Measurements from ENCODE around the gene PLCD1. TPM values are rescaled to one million over a fixed set of nuclear protein-coding genes. Genes with fewer than 3 reads are reported as not detected.
A peak's percentile ranks its signal among the peaks of the same experiment; 100 is the strongest.

PLCD1 gene
- total RNA-seq, 2 donors from 2014 or later = 29.7 to 176 TPM

- TF ChIP-seq POLR2A (IDR thresholded peaks at IDR 0.05) = no peak
- no peak for TF ChIP-seq POLR2AphosphoS5 (IDR thresholded peaks at IDR 0.05)
- TF ChIP-seq CTCF (IDR thresholded peaks at IDR 0.05) = no peak
- H3K4me3 ChIP-seq = no peak overlapping the region
- H3K27me3 ChIP-seq (replicated peaks; ENCODE audit: insufficient read depth) = no peaks in the 10 kb centered on the region
- 86% methylated on average over 4 of the region's 4 CpGs for WGBS
- H3K27ac ChIP-seq = no peak overlapping the region
- no peaks in the 10 kb centered on the region for H3K9me3 ChIP-seq
- intact Hi-C loops (cut with DNase I) = no loop called here
- no peak for DNase-seq (ENCODE audit: low spot score)
- H3K36me3 ChIP-seq = no peaks in the 10 kb centered on the region
- peaks cover 7% of the 10 kb centered on the region for H3K4me1 ChIP-seq (replicated peaks)
Measured at GRCh38 chr3:38026856-38027255, 2.6 kb downstream of the PLCD1 start.

GRCh38 chr3:38022896-38023709 is 6.3 kb downstream of the PLCD1 start:
- peak overlapping the region; percentile 91 for H3K27ac ChIP-seq
- H3K4me1 ChIP-seq (replicated peaks) = no peaks in the 10 kb centered on the region
- WGBS = 86% methylated on average over 6 of the region's 6 CpGs
- DNase-seq (ENCODE audit: low spot score) = no peak
- intact Hi-C loops (cut with DNase I) = no loop called here
- no peaks in the 10 kb centered on the region for H3K9me3 ChIP-seq
- H3K4me3 ChIP-seq = no peak overlapping the region
- no peaks in the 10 kb centered on the region for H3K36me3 ChIP-seq
- TF ChIP-seq CTCF (IDR thresholded peaks at IDR 0.05) = no peak
- TF ChIP-seq POLR2A (IDR thresholded peaks at IDR 0.05) = no peak
- TF ChIP-seq POLR2AphosphoS5 (IDR thresholded peaks at IDR 0.05) = no peak
- H3K27me3 ChIP-seq (replicated peaks; ENCODE audit: insufficient read depth) = no peaks in the 10 kb centered on the region

- DNase-seq (ENCODE audit: low spot score) = no peak
- TF ChIP-seq CTCF (IDR thresholded peaks at IDR 0.05) = no peak
- TF ChIP-seq POLR2AphosphoS5 (IDR thresholded peaks at IDR 0.05) = no peak
- TF ChIP-seq POLR2A (IDR thresholded peaks at IDR 0.05) = no peak
- intact Hi-C loops (cut with DNase I) = no loop called here
- no peak overlapping the region for H3K27ac ChIP-seq
- no peak overlapping the region for H3K4me3 ChIP-seq
- H3K9me3 ChIP-seq = no peaks in the 10 kb centered on the region
- H3K4me1 ChIP-seq (replicated peaks) = no peaks in the 10 kb centered on the region
- 67% methylated on average over 3 of the region's 3 CpGs for WGBS
- no peaks in the 10 kb centered on the region for H3K36me3 ChIP-seq
- no peaks in the 10 kb centered on the region for H3K27me3 ChIP-seq (replicated peaks; ENCODE audit: insufficient read depth)
Measured at GRCh38 chr3:38022301-38022700, 7.1 kb downstream of the PLCD1 start.

- TF ChIP-seq CTCF (IDR thresholded peaks at IDR 0.05) = no peak
- TF ChIP-seq POLR2AphosphoS5 (IDR thresholded peaks at IDR 0.05) = no peak
- TF ChIP-seq POLR2A (IDR thresholded peaks at IDR 0.05) = no peak
- Histone ChIP-seq H3K36me3 (no peaks in the 10 kb centered on the region), H3K27me3 (replicated peaks; ENCODE audit: insufficient read depth) (no peaks in the 10 kb centered on the region), H3K4me3 (no peak overlapping the region), H3K9me3 (no peaks in the 10 kb centered on the region), H3K27ac (no peak overlapping the region), H3K4me1 (replicated peaks) (no peaks in the 10 kb centered on the region)
- 88% methylated on average over 4 of the region's 4 CpGs for WGBS
- intact Hi-C loops (cut with DNase I) = no loop called here
- DNase-seq (ENCODE audit: low spot score) = no peak
Measured at GRCh38 chr3:38021196-38021595, 8.2 kb downstream of the PLCD1 start.

GRCh38 chr3:38020342-38020726 is 9.1 kb downstream of the PLCD1 start:
- H3K27me3 ChIP-seq (replicated peaks; ENCODE audit: insufficient read depth) = no peaks in the 10 kb centered on the region
- DNase-seq (ENCODE audit: low spot score) = no peak
- intact Hi-C loops (cut with DNase I) = no loop called here
- WGBS = 84% methylated on average over 3 of the region's 3 CpGs
- TF ChIP-seq CTCF (IDR thresholded peaks at IDR 0.05) (no peak), POLR2A (IDR thresholded peaks at IDR 0.05) (no peak), POLR2AphosphoS5 (IDR thresholded peaks at IDR 0.05) (no peak)
- H3K27ac ChIP-seq = no peak overlapping the region
- H3K4me1 ChIP-seq (replicated peaks) = no peaks in the 10 kb centered on the region
- no peaks in the 10 kb centered on the region for H3K9me3 ChIP-seq
- H3K4me3 ChIP-seq = no peak overlapping the region
- no peaks in the 10 kb centered on the region for H3K36me3 ChIP-seq
